DMS53 (cell line): ENCODE data around the gene TSPAN18.

ENCODE experiments used
- DNase-seq: peaks from one replicate; lab custom pipeline; 2025; lab: John Stamatoyannopoulos, UW

TSPAN18 gene

DNA sequence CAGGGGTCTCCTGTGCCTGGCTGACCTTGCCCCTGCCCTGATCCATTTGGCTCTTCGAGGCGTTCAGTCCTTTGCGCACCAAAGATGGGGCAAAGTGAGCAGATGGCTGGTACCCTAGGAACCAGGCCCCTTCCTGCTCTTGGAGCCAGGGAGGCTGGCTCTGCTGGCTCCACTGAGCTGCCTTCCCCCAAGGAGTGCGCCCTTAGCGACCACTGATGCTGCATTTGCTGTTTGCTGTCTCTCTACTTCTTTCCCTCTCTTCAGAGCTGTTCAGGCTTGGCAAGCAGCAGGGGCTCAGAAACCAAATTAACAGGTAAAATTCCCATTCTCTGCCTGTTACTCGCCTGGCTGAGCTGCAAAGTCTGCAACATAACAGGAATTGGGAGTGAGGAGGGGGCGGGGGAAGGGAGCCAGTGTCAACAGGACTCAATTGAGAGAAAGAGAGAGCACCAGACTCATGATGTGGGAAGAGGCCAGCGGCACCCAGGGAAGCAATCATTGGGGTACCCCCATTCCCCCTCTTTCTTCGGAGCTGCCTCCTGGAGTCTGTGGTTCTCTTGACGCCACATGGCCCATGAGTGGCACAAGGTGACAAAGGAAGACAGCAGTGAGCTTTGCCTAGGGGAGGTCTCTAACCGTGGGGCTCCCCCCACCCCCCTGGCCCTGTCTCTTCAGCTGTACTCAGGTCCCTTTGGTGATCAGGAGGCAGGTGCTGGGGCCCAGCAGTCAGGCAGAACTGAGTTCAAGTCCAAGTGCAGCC lies 121.6 kb downstream of the TSPAN18 start:
- DNase-seq, result peak; percentile 5

DNA sequence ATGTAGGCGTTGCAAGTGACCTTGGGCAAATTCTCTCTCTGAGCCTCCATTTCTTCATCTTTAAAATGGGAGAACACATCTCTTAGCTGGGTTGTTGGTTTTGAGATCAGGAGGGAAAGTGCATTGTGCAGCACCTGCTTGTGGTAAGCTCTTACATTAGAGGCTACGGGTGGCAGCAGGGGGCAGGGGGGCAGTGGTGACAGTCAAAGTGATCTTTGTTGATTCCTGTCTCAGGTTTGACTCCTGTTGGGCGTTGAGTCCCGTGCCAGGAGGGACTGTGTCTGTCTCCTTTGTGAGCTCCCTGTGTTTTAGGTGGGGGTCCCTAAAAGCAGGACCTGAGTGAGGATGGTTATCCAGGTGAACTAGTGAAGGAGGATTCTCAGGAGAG lies 122.2 kb downstream of the TSPAN18 start:
- no peak for DNase-seq

DNA sequence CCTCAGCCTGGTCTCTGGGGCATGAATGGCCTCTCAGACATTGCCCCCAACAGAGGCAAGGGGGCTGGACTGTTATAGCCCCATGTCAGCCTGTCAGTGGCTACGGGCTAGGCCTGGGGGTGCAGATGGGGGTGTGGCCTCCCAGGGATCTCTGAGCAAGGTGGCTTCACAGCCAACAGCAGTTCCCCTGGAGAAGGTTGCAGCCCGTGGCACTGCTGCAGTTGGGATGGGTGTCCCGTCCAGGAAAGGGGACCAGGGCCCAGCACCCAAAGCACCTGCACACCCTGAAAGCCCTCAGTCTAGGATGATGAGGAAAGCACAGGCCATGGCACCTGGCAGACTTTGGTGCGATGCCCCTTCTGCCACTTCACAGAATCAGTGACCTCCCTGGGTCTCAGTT lies 122.7 kb downstream of the TSPAN18 start:
- no peak for DNase-seq

DNA sequence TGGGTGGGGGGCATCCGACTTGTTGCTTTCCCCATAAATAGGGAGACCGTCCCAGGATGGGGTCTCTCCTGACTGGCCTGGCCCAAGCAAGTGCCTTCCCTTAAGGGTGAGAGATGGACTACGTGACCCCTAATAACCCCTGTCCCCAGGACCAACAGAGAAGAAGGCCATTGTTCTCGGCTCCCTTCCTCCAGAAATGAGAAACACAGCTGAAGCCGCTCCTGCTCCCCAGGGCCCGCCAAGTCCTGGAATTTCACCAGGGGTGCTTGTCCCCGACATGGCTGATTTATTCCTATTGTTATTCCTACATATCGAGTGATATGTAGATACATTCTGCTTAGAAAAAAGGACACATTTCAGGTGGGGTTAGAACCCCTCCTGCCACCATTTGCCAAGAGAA lies 123.2 kb downstream of the TSPAN18 start:
- DNase-seq, result no peak

DNA sequence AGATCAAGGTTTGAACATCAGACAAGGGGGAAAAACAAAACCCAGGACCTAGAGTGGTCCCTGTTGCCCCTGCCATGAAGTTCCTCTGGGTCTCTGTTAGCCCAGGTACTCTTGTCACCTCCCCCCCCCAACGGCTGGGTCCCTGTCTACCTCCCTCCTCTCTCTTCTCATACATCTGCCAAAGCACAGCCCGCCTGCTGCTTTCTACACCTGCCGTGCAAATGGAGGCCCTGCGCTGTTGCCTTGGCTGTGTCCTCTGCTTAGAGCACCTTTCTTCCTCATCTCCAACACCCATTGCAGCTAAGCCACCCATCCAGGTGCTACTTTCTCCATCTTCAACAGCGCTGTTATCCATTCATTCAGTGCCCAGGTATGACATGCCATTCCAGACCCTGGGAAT lies 124.7 kb downstream of the TSPAN18 start:
- DNase-seq, result no peak

- DNase-seq, result peak; percentile 9
Measured at GRCh38 chr11:44852159-44852747, 125.5 kb downstream of the TSPAN18 start.

GRCh38 chr11:44852952-44853351 lies 126.2 kb downstream of the TSPAN18 start:
- no peak for DNase-seq

DNA sequence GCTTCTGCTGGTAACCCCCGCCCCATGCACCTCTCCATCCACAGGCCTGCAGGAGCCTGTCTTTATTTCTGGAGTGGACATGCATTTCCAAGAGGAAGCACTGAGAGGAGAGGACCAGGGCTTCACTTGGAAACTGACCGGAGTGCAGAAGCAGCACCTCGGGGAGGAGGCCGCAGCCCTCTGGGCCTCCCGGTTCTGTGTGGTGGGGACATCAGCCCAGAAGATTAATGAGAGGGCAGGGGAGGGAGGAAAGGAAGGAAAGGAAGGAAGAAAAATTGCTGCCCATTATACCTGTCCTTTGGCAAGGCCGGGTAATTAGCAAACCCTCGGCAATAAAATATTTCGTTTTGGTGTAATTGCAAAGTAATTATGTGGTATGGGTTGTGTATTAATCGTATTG lies 126.9 kb downstream of the TSPAN18 start:
- no peak for DNase-seq

DNA sequence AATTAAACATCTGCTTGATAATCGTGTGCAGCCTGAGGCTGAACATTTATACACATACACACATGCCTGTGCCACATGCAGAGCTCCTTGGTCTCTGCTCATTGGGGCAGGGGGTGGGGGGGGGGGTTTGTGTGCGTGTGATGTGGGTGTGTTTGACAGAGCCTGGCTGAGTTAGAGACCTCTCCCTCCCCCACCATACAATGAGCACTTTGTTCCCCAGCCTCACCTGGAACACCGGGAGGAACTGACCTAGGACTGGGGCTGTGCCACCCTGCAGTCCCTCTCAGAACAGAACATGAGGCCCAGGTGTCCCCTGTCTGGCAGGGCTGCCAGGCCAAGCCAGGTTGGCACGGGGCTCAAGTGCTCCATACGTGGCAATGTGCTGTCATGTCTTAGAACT lies 127.3 kb downstream of the TSPAN18 start:
- DNase-seq, result no peak

DNA sequence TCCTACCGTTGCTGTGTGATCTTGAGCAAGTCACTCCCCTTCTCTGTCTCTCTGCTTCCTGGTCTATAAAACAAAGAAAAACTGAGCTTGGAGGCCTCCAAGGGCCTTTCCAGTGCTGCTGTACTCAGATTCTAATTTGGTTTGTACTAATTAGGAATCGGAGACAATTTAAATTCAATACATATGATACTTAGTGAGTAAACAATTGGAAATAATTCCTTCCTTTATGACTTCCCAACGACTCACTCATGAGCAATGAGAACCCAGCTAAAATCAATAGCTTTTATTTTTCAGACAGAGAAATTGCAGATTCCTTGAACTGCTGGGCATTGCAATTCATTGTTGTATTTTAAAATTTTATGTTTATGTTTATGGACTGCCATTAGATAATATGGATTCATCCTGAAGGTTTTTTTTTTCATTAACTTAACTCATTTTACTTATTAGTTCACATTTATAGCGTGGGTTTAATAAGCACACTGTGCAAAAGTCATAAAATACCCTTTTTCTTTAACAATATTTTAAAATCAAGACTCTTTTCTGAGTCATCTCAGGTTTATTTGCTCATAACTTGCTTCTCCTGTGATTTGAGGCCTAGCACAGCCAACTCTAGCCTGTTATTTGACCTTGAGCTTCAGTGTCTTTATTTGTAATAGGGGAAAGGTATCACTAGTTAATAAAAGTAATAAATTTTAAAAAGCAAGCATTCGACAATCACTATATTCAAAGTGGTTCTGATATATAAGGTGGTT lies 128.2 kb downstream of the TSPAN18 start:
- no peak for DNase-seq

GRCh38 chr11:44855493-44855849 lies 128.7 kb downstream of the TSPAN18 start:
- DNase-seq, result no peak

- no peak for DNase-seq
Measured at GRCh38 chr11:44857490-44858090, 130.8 kb downstream of the TSPAN18 start.

- DNase-seq, result no peak
Measured at GRCh38 chr11:44858796-44859527, 132.2 kb downstream of the TSPAN18 start.

DNA sequence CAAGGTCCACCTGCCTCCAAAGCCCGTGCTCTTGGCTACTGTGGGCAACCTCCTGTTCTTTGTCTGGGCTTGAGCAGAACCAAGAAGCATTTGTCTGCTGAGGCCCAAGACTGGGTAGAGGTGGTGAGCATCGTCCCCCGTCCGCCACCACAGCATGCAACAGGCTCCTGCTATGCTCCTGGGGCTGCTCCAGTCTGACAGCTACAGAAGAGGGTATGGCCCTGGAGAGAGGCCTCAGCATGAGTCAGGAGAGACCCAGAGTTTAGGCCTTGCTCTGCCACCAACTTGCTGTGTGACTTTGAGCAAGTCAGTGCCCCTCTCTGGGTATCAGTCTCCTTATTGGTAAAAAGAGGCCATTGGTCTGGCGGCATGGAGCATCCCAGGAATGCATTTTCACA lies 132.8 kb downstream of the TSPAN18 start:
- no peak for DNase-seq

GRCh38 chr11:44860346-44860745 lies 133.6 kb downstream of the TSPAN18 start:
- peak; percentile 41 for DNase-seq

- DNase-seq, result peak; percentile 49
Measured at GRCh38 chr11:44861849-44862557, 135.2 kb downstream of the TSPAN18 start.

DNA sequence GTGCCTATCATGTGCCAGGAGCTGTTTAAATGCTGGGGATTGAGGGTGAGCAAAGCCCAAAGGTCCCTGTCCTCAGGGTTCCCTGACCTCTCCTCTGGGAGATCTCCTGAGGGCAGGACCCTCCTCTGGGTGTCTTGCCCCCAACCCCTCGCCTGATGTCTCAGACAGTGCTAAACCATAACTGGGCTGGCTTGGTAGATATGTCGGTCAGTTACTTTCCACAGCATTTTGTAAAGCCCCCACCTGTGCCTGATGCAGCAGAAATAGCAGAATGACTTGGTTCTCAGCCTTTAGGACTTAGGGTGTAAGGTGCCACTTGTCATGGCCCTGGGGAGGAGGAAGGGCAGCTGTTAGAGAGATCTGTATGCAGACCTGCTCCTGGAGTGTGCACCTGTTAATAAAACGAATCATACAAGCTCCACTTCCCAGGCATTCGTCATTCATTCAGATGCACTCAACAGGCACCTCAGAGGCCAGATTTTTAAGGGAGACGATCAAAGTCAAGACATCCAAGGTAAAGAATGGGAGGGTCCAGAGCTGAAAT lies 135.9 kb downstream of the TSPAN18 start:
- DNase-seq, result no peak

GRCh38 chr11:44863231-44863630 lies 136.5 kb downstream of the TSPAN18 start:
- DNase-seq, result no peak

DNA sequence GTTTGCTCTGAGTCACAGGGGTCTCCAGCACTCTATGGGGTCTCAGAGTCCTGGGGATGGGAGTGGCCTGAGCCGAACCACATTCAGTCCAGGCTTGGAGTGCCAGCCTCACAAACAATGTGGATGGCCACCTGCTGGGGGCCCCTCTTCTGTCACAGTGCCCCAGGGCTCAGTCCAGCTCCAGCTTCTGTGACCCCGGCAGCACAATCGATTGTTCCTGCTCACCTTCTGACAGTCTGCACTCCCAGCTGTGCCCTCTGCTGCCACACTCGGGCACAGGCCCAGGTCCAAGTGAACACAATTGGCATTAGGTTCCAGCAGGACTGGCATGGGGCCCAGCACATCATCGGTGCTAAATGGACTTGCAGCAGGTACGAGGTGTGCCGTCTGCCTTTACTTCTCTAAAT lies 139.1 kb downstream of the TSPAN18 start:
- no peak for DNase-seq

DNA sequence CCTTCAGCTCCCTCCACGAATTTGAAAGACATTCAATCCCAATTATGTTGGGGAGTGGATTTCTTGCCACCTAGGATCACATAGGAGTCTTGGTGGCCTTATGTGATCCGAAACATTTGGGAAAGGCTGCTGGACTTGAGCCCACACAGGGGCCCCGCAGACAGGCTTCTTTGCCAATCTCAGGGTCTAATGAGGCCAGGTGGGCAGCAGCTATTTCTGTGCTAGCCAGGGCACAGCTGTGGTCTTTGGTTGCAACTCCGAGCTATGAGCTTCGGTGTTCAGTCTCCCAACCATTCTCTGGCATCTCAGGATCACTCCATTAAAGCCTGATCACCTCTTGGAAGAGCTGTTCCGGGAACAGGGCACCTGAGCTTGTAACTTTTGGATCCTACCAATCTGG lies 139.5 kb downstream of the TSPAN18 start:
- no peak for DNase-seq

GRCh38 chr11:44868021-44868420 lies 141.3 kb downstream of the TSPAN18 start:
- no peak for DNase-seq
